ENCODE measurements around the gene CALHM6.

DNA sequence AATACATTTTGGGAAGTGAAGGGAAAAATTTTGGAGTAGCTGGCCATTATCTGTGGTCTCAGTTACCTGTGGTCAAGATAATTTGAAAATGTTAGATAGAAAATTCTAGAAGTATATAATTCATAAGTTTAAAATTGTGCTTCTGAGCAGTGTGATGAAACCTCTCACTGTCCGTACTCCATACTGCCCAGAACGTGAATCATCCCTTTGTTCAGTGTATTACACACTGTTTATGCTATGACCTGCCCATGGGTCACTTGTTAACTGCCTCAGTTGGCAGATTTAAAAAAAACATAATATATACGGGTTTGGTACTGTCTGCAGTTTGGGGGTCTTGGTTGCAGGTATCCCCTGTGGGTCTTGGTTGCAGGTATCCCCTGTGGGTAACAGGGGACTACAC lies 46.1 kb downstream of the CALHM6 start:
- TF ChIP-seq, protein P1, sequence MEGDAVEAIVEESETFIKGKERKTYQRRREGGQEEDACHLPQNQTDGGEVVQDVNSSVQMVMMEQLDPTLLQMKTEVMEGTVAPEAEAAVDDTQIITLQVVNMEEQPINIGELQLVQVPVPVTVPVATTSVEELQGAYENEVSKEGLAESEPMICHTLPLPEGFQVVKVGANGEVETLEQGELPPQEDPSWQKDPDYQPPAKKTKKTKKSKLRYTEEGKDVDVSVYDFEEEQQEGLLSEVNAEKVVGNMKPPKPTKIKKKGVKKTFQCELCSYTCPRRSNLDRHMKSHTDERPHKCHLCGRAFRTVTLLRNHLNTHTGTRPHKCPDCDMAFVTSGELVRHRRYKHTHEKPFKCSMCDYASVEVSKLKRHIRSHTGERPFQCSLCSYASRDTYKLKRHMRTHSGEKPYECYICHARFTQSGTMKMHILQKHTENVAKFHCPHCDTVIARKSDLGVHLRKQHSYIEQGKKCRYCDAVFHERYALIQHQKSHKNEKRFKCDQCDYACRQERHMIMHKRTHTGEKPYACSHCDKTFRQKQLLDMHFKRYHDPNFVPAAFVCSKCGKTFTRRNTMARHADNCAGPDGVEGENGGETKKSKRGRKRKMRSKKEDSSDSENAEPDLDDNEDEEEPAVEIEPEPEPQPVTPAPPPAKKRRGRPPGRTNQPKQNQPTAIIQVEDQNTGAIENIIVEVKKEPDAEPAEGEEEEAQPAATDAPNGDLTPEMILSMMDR (IDR thresholded peaks at IDR 0.05; ENCODE audit: insufficient read depth, low read length, poor library complexity, severe bottlenecking) = no peak
- TF ChIP-seq EZH2phosphoT487 (conservative IDR thresholded peaks at IDR 0.05; ENCODE audit: low read length) = no peak
